Nucleus accumbens (tissue), 56 donors: ENCODE results near the gene PSME3IP1.
"Not testable (repeated sequence)": the region's sequence is repeated elsewhere in the genome, so short reads cannot be mapped to it uniquely, and the experiment has no call there.

Experiments
- DNase-seq, 56 donors: peaks; one replicate each; lab custom pipeline; 2025; lab: John Stamatoyannopoulos, UW

Gene PSME3IP1

DNA sequence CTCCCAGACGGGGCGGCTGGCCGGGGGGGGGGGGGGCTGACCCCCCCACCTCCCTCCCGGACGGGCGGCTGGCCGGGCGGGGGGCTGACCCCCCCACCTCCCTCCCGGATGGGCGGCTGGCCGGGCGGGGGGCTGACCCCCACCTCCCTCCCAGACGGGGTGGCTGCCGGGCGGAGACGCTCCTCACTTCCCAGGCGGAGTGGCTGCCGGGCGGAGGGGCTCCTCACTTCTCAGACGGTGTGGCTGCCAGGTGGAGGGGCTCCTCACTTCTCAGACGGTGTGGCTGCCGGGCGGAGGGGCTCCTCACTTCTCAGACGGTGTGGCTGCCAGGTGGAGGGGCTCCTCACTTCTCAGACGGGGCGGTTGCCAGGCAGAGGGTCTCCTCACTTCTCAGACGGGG, 15.1 kb upstream of the PSME3IP1 start:
- DNase-seq: not testable (repeated sequence)

DNA sequence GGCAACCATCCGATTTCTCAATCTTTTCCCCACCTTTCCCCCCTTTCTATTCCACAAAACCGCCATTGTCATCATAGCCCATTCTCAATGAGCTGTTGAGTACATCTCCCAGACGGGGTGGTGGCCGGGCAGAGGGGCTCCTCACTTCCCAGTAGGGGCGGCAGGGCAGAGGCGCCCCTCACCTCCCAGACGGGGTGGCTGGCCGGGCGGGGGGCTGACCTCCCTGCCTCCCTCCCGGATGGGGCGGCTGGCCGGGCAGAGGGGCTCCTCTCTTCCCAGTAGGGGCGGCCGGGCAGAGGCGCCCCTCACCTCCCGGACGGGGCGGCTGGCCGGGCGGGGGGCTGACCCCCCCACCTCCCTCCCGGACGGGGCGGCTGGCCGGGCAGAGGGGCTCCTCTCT, 14.5 kb upstream of the PSME3IP1 start:
- not testable (repeated sequence) for DNase-seq

- DNase-seq: no peak
Measured at GRCh38 chr16:57196753-57197152, 10.9 kb upstream of the PSME3IP1 start.

DNA sequence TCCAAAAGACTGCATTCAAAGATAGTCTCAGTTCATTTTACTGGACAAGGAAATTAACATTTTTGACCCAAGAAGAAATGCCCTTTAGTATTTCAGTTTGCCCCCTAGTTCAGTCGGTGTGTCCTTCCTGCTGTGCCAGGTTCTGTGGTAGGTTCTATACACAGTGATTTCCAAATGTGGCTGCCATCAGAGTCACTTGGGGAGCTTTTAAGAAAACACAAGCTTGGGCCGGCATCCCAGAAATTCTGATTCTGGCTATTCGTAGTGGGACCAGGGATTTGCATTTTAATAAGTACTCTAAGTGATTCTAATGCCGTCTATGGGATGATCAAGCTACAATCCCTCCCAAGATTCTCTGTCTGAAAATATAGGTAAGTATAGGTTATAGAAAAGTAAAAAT, 10.4 kb upstream of the PSME3IP1 start:
- peak in 17 of 56 donors; percentile 1 to 62 (median 16) for DNase-seq

DNA sequence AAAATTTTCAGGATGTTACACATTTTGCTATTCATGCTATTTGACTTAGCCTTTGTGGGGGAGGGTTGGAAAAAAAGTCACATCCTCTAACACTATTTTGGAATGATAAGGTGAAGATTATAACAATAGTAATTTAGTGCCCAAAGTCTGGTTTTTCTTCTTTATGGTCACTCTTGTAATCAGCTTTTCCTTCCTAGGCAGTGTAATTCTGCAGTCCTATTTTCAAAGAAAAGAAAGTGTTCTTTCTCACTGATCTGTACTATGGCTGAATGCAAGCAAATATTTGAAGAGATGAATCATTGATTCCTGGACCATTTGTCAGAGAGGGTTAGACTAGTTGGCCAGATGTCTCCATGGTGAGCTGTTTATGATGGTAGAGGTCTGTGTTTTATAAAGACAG, 8.7 kb upstream of the PSME3IP1 start:
- no peak for DNase-seq

- DNase-seq: no peak
Measured at GRCh38 chr16:57192720-57193486, 7.1 kb upstream of the PSME3IP1 start.

DNA sequence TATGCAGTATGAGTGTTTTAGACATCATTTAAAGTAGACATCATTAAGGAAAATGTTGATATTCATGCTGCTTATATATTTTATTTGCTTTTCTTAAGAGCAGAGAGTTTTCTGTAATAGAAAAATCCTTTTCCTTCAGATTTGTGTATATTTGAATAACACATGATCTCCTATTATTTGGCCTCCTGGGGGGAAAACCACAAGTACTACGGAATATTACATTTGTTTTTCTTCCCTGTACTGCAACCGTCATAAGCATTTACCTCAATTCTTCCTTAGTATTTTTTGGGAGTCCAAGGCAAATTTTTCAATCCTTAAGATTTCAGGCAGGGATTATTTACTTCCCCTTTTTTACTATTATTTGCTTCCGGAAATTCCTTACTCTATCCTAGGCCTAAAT, 6.3 kb upstream of the PSME3IP1 start:
- DNase-seq: no peak

- DNase-seq: no peak
Measured at GRCh38 chr16:57191056-57191571, 5.3 kb upstream of the PSME3IP1 start.

- DNase-seq: no peak
Measured at GRCh38 chr16:57190136-57190535, 4.3 kb upstream of the PSME3IP1 start.

- not testable (repeated sequence) for DNase-seq
Measured at GRCh38 chr16:57189527-57189926, 3.7 kb upstream of the PSME3IP1 start.

- DNase-seq: no peak
Measured at GRCh38 chr16:57188711-57189002, 2.8 kb upstream of the PSME3IP1 start.

GRCh38 chr16:57187902-57188710, 2.3 kb upstream of the PSME3IP1 start:
- DNase-seq: not testable (repeated sequence)

GRCh38 chr16:57186872-57187854, 1.3 kb upstream of the PSME3IP1 start:
- peak in 4 of 56 donors; percentile 20 to 44 (median 32) for DNase-seq

GRCh38 chr16:57185446-57185944, 344 bp downstream of the PSME3IP1 start:
- DNase-seq: peak in 37 of 56 donors; percentile 29 to 82 (median 63)

GRCh38 chr16:57184887-57185445, 873 bp downstream of the PSME3IP1 start:
- DNase-seq: peak in 1 of 56 donors; percentile 60

DNA sequence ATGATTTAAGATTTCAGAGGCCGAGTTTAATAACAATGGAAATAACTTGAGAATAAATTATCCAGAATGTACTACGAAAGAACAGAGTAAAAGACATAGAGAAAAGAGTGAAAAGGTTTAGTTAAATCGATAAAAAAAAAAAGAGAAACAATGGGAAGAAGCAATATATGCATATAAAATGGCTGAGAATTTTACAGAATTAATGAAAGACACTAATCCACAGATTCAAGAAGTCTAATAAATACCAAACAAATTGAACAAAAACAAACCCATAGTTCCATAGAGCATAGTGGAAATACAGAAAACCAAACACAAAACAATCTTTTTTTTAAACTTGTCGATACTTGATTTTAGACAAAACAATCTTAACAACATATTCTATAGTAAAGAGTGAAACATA, 1.7 kb downstream of the PSME3IP1 start:
- no peak for DNase-seq

- no peak for DNase-seq
Measured at GRCh38 chr16:57179215-57179828, 6.5 kb downstream of the PSME3IP1 start.

DNA sequence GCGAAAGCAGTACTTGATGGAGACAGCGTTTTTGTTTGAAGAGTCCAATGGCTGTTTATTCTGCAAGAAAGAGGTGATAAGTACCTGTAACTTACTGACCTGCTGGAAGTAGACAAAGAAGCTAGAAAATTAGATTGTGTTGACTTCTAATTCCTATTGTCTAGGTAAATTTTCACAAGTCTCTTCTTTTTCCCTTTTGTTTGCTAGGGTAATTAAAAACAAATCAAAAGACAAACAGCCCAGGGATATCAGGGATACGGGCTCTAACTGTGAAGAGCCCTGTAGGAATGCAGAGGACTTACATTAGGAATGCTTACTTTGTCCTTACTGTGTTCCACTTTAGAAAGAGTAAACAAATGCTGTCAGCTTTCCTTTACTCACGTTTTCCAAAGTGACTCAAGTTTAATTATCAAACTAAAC, 7.0 kb downstream of the PSME3IP1 start:
- no peak for DNase-seq

- DNase-seq: no peak
Measured at GRCh38 chr16:57178196-57178595, 7.6 kb downstream of the PSME3IP1 start.
